ENCODE data around the gene CCDC102A.
"Not testable (repeated sequence)": the region's sequence is repeated elsewhere in the genome, so short reads cannot be mapped to it uniquely, and the experiment has no call there.

Gene CCDC102A

DNA sequence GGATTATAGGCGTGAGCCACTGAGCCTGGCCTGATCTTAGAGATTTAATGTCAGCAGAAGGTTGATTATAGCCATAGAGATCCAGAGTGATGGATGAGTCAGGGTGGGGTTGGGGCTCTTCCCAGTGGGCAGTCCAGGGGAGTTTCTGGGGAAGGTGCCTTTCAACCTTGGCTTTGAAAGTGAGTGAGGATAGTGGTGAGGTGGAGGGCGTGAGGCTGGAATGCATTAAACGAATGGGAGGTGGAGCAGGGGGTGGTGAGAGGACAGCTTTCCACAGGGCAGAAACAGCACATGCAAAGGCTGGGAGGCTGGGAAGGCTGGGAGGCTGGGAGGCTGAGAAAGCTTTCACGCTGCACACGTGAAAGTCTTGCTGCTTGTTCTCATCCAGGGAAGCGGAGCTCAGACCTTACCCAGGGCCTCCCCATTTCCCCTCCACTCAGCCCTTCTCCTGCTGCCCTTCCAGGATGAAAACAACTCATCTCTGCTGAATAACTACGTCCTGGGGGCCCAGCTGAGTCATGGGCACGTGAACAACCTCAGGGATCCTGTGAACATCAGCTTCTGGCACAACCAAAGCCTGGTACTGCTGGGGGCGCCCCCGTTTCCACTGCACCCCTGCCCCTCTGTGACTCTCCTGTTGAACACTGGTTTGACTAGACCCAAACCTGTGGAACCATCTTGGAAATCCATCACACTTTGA is 28.4 kb upstream of the CCDC102A start:
- DNase-seq, result no peak

DNA sequence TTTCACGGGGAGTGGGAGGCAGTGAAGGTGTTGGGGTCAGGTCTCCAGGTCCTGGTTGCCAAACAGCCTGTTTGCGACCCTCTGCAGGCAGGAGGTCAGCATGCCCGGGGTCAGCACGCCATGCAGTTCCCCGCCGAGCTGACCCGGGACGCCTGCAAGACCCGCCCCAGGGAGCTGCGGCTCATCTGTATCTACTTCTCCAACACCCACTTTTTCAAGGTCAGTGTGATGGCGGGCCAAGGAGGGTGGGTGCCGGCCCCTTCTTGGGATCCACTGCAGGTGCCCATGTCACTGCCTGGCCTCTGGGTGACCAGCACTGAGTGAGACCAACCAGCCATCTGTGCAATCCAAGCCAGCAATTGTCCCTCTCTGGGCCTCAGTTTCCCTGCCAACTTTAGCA is 27.4 kb upstream of the CCDC102A start:
- no peak for DNase-seq

DNA sequence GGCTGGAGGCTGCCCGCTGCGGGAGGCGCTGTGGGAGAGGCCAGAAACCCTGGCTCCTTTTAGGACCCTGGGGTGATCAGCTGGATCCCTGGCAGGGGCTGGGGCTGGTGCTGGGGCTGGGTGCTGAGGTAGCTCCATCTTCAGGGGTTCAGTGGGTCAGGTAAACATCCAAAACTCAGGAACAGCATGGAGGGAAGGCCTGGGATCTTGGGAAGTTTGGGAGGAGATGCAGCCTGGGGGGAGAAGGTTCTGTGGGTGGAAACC is 27.0 kb upstream of the CCDC102A start:
- DNase-seq, result no peak

DNA sequence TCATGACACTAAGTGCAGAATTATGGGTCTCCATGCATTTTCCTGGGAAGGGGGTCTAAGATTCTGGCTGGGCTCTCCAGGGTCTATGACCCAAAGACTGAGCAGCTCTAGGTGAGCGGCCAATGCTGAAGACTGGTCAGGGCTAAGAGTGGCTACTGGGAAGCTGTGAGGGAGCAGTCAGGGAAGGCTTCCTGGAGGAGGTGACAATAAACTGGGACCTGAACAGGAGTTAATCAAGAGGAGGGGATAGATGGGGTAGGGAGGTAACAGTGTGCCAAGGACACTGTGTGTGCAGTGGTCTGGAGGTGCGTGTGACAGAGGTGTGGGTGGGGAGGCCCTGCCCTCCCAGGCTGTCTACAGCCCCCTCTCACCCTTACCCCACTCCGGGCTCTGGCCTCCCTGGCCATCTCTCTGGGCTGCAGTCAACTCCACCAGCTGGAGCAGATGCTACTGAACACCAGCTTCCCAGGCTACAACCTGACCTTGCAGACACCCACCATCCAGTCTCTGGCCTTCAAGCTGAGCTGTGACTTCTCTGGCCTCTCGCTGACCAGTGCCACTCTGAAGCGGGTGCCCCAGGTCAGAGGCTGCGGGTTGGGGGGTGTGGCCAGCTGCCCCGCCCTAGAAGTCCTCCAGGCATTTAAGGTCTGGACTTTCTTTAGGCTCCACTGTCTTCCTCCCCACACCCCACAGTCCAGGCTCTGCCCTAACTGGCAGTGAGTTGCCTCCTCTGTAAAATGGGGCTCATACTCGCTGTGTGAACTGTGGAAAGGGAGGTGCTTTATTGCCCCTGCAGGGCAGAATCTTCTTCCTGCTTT is 26.5 kb upstream of the CCDC102A start:
- DNase-seq, result no peak

DNA sequence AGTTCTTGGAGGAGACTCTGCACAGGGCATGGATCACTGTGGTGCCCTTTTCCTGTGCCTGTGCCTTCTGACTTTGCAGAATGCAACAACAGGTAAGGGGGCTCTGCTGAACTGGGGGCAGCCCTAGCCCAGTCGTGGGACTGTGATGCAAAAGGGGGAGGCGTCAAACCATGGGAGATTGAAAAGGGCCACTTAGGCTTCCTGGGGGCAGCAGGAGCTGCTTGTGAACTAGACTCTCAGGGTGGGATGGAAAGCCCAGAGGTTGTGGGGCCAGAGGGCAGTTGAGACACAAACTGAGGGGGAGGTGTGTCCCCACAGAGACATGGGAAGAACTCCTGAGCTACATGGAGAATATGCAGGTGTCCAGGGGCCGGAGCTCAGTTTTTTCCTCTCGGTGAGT is 25.7 kb upstream of the CCDC102A start:
- no peak for DNase-seq

DNA sequence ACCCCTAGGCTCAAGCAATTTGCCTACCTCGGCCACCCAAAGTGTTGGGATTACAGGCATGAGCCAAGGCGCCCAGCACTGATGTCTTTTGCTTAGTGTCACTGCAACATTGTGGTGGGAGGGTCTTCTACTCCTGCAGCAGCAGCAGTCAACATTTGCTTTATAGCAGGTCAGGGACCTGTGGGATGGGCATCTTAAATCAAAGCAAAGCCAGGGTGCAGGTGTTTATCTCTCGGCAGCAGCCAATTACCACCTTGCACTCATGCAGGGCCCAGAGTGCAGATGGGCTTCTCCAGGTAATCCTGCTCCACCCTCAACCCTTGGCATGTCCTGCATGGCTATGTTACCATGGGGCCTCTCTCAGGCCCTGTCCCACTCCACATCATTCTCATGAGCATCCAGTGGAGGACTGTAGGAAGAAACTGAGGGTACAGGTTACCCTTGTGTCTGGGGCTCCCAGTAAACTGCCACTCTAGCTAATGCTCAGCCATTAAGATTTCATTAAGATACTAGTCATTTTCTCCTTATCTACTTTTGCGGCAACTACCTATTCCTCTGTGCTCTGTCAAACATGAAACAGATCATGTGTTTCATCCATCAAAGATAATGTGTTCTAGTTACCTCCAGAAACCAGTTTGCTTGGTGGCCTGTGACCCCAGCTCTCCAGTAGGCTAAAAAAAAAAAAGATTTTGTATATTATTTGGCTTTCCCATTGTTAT is 22.9 kb upstream of the CCDC102A start:
- no peak for DNase-seq

DNA sequence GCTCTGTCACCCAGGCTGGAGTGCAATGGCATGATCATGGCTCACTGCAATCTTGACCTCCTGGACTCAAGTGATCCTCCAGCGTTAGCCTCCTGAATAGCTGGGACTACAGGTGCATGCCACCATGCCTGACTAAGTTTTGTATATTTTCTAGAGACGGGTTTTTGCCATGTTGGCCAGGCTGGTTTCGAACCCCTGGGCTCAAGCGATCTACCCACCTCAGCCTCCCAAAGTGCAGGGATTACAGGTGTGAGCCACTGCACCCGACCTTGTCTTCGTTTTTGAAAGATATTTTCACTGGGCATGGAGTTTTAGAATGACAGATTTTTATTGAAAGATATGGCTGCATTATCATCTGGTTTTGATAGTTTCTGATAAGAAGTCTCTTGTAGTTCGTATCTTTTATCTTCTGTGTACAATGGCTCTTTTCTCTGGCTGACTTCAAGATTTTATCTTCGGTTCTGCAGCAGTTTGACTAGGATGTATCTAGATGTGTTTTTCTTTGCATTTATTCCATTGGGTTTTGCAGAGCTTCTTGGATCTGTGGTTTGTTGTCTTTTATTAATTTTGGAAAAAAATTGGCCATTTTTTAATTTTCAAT is 20.7 kb upstream of the CCDC102A start:
- no peak for DNase-seq

DNA sequence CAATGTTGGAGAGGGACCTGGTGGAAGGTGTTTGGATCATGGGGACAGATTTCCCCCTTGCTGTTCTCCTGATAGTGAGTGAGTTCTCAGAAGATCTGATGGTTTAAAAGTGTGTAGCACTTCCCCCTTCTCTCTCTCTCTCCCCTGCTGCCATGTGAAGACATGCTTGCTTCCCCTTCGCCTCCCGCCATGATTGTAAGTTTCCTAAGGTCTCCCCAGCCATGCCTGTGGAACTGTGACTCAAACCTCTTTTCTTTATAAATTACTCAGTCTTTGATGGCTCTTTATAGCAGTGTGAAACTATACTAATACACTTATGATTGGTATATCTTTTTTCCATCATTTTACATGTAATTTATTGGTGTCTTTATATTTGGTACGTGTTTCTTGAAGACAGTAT is 19.5 kb upstream of the CCDC102A start:
- DNase-seq, result no peak

DNA sequence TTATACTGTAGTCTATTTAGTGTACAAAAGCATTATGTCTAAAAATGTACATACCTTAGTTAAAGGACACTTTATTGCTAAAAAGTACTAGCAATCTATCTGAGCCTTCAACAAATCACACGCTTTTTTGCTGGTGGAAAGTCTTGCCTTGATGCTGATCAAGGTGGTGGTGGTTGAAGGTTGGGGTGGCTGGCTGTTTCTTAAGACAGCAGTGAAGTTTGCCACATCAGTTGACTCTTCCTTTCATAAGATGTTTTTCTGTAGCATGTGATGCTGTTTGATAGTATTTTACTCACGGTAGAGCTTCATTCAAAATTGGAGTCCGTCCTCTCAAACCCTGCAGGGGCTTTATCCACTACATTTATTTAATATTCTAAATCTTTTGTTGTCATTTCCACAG is 14.7 kb upstream of the CCDC102A start:
- no peak for DNase-seq

DNA sequence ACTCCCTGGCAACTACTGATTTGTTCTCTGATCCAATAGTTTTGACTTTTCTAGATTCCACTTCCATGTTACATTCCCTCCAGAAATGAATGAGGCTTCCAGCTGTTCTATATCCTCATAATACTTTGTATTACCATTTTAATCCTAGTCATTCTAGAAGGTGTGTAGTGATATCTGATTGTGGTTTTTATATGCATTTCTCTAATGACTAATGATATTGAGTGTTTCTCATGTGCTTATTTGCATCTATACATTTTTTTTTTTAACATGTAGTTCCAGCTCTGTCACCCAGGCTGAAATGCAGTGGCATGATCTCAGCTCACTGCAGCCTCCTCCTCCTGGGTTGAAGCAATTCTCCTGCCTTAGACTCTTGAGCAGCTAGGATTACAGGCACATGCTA is 13.4 kb upstream of the CCDC102A start:
- DNase-seq, result no peak

DNA sequence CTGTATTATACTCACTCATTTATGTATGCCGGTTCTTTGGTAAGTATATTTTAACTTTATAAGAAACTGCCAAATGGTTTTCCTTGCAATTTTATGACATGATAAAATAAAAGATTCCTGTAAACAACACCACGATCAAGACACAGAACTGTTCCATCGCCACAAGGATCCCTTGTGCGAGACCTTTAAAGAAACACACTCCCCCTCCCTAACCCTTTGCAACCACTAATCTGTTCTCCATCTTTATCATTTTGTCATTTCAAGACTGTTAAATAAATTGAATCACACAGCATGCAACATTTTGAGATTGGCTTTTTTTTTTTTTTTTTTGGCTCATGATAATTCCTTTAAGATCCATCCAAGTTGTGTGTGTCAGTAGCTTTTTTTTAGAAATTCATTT is 12.0 kb upstream of the CCDC102A start:
- no peak for DNase-seq

DNA sequence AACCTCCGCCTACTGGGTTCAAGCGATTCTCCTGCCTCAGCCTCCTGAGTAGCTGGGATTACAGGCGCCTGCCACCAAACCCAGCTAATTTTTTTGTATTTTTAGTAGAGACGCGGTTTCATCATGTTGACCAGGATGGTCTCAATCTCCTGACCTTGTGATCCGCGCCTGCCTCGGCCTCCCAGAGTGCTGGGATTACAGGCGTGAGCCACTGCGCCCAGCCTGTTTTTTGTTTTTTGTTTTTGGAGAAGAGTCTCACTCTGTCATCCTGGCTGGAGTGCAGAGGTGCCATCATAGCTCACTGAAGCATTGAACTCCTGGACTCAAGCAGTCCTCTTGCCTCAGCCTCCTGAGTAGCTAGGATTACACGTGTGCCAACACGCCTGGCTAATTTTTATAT is 11.2 kb upstream of the CCDC102A start:
- not testable (repeated sequence) for DNase-seq

DNA sequence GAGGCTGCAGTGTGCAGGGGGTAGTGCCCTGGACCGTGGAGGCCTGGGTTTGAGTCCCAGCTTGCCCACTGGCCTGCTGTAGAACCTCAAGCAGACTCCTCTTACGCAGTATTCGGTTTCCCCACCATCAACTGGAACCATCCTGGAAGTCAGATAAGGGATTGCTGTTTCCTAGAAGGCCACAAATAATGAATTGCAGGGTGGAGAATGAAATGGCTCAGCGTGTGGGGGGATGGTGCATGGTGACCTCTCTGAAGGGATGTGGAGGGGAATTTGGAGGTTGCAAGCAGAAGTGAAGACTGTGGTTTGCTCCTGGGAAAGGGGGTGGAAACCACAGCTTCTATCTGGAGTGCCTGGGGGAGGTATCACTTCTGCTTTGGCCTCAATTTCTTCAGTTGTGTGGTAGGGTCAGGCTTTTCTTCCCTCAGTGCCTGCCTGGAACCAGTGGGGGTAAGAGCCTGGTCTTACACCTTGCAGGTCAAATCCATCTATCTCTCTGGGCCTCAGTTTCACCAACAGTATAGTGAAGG is 7.8 kb upstream of the CCDC102A start:
- DNase-seq, result no peak

DNA sequence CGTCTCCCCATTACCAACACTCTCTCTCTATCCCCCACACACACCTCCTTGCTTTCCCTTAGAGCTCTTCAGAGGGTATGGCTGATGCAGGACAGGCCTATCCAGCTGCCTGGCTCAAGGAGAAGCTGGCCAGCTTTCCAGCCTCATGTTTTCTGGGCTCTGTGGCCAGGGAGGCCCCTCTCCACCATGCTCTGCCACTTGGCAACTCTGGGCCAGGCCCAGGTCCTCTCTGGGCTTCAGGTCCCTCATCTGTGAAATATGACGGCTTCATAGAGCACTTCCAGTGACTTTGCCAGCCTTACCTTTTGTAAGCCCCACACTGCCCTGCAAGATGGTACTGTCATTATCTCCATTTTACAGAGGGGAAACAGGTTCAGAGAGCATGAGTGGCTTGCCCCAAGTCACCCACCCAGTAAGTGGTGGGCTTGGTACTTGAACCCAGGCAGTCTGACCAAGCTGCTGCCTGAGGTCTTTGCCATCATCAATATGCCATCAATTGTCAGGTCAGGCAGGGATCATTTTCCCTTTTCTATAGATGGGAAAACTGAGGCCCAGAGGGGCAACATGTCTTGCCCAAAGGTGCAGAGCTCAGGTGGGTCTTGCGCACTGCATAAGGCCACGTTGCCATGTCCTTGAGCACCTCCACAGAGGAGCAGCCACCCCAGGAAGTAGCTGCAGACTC is 5.5 kb upstream of the CCDC102A start:
- no peak for DNase-seq

DNA sequence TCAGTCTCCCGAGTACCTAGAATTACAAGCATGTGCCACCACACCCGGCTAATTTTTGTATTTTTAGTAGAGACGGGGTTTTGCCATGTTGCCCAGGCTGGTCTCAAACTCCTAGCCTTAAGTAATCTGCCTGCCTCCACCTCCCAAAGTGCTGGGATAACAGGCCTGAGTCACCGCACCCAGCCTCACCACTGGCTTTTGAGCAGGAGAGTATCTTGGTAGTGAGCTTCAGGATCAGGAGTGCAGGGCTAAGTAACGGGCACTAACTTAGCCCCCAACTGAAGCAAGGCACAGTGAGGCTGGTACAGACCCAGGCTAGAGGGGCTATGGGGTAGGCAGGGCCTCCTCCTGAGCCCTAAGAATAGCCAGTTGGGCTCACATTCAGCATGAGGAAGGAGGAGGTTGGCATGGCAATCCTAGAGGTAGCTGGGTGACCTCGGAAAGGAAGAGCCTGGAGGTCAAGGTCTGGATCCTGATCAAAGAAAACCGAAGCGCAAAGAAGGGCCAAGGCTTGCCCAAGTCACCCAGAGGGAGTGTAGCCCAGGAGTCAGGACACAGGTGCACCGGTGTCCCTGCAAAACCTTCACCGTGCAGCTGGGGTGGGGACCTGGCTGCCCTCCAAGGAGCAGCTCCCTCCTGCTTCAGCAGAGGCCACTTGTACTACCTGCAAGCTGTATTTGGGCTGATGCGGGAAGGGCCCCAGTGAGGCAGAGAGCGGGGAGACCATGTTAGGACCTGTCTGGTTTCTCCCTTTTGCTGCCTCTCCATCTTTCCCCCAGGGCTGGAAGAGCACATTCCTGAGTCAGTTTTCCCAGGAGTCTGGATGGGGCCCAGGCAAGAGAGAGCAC is 4.8 kb upstream of the CCDC102A start:
- no peak for DNase-seq

DNA sequence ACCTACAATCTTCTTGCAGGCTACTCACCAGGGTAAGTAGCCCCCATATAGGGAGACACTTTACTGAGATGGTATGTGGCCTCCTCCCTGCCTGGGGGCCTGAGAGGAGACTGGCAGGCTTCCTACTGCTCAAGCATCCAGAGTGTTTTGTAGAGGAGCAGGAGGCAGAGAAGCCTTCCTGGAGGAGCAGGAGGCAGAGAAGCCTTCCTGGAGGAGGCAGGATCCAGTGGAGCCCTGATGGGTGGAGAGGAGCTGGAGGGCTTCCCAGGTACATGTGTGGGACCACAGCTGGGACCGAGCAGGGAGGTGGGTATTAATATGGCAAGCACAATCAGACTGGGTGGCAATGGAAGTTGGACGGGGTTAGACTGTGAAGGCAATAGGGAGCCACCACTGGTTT is 4.0 kb upstream of the CCDC102A start:
- DNase-seq, result no peak

DNA sequence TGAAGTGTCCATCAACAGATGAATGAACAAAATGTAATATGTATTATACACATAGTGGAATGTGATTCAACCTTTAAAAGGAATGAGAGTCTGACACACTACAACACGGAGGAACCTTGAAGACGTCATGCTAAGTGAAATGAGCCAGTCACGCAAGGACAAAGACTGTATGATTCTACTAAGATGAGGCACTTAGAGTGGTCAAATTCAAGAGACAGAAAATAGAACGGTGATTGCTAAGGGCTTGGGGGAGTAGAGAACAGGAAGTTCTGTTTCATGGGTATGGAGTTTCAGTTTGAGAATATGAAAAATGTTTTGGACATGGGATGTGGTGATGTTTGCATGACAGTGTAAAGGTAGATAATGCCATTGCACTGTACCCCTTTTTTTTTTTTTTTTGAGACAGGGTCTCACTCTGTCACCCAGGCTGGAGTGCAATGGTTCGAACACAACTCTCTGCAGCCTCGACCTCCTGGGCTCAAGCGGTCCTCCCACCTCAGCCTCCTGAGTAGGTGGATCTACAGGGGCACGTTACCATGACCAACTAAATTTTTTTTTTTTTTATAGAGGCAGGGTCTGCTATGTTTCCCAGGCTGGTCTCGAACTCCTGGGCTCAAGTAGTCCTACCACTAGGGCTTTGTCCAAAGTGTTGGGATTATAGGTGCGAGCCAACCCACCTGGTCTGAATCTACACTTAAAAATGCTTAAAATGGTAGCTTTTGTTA is 2.9 kb upstream of the CCDC102A start:
- DNase-seq, result no peak

DNA sequence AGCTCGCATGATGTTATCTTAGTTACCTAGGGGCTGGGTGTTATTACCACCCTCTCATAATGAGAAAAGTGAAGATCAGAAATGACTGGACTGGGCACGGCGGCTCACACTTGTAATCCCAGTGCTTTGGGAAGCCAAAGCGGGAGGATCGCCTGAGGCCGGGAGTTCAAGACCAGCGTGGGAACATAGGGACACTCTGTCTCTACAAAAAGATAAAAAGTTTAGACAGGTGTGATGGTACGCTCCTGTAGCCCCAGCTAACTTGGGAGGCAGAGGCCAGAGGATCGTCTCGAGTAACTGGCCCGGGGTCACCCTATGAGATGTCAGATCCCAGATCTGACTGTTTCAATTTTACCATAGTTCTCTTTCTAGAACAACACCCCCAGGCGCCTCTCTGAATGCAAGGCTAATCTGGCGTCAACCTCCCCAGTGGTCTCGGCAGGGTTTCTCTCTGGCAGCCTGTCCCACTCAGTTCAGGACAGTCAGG is 1.9 kb upstream of the CCDC102A start:
- no peak for DNase-seq

DNA sequence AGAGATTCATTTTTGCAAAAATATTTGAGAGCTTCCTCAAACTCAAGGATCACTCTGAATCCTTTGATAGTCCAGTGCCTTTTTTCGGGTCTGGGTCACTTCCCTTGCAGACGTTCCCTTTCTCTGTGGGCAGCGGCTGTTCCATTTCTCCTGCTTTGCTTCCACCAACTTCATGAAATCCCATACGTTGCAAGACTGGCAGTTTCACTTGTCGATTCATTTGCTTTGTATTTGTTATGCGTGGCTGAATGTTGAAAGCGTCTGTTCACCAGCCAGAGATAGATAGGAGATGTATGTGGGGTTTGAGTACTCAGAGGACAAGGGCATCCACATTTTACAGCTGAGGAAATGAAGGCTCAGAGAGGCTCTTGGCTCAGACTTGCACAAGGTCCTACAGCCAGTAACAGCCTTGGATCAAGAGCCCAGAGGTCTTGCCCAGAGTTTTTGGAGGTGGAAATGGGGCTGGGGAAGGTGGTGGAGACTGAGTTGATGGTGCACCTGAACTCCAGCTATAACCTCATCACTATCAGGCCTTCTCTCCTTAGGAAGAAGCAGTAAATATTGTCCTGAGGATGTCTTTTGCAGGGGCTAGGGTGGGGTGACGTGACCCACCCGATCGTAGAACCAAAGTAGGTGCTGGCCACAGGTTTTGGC is 1.3 kb upstream of the CCDC102A start:
- no peak for DNase-seq

DNA sequence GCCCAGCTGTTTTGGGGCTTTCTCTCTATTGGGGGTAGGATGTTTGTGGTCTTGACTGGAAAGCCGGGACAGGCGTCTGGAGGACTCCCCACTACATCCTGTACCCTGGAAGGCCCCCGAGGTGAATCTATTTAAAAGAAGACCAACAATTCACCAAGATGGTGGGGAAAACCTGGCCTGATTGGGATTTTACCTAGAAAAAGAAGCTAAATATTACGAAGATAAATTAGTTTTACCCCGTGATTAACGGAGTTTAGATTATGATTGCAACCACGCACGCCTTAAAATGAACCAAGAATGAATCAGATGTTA is 779 bp upstream of the CCDC102A start:
- no peak for DNase-seq
